GM19324 (cell line): ENCODE data around the gene TACC2.

Experiments used
- ATAC-seq: cut with Tn5 transposase; IDR thresholded peaks from one replicate; pipeline ENCODE4 v1.9.1; 2021; ENCODE audit warnings: mild to moderate bottlenecking, moderate library complexity; ENCODE audit not compliant: unreplicated experiment, low FRiP score

Gene TACC2

DNA sequence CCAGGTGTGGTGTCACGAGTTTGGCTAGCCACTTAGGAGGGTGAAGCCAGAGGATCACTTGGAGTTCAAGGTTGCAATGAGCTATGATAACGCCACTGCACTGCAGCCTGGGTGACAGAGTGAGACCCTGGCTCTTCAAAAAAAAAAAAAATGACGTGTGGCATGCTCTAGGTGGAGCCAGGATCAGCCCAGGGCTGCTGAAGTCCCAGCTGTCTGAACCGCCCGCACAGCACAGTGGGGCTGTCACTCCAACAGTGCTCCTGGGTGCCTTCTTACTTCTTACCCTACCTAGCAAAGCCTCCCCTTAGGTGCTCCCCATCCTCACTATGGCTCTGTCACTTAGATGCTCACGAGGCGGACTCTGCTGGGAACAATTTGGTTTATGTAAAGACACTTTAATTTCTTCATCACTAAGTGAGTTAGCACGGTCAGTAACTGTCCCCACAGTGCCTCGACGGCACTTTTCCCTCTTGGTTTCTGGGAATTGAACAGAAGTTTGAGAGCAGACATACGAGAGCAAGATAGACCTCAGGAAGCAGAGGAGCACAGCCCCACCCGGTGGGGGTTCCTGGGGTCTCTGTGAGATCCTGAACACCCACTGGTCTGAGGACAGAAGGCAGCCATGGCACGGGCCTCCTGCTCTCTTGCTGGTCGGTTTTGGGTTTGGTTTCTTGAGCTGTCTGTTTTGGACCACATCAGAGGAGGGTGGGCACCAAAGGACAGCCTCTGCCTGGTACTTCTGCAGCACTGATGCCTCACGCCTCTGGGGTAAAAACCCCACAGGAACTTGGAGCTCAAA lies 215.9 kb downstream of the TACC2 start:
- ATAC-seq: no peak

DNA sequence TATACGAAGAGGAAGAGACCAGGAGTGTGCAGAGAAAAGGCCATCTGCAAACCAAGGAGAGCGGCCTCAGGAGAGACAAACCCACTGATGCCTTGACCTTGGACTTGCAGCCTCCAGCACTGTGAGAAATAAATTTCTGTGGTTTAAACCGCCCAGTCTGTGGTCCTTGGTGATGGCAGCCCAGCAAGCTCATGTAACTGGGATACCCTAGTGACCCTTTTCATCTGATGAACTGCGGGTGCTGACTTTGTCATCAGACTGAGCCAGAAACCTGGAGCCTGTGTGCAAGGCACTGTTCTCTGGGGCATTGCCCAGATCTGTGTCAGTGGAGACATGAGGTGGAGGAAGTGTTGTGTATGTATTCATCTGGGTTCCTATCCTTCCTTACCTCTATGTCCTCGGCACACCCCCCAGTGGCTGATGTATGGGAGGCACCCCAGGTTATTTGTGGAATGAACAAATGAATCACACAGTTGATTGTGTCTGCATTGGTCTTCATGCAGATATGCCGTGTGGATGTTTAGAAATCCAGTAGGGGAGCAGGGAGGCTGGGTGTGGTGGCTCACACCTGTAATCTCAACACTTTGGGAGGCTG lies 217.6 kb downstream of the TACC2 start:
- ATAC-seq: no peak

DNA sequence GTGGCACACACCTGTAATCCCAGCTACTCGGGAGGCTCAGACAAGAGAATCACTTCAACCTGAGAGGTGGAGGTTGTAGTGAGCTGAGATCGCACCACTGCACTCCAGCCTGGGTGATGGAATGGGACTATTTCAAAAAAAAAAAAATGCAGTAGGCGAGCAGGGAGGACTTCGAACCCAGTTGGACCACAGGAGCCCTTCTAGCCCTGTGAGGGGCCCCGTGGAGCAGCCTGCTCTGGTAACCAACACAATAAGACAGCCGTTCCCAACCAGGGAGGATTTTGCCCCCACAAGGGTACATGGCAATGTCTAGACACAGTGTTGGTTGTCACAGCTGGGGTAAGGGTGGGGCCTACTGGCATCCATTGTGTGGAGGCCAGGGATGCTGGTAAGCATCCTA lies 218.2 kb downstream of the TACC2 start:
- ATAC-seq: no peak

DNA sequence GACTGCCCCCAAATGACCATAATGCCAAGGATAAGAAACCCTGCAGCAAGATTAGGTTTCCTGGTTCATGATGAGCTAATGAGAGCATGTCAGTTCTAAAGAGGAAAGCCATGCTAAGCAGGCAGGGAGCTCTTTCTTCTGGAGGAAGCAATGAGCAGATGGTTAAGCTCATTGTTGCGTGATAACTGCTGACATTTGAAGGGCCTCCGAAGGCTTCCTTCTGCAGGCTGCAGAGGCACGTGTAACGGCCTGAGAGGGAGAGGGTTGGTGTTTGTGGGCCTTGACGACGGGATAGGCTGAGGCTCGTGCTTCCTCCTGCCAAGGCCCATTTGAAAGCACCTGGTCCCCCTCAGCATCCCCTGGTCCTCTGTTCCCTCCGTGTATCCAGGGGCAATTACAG lies 218.6 kb downstream of the TACC2 start:
- no peak for ATAC-seq

DNA sequence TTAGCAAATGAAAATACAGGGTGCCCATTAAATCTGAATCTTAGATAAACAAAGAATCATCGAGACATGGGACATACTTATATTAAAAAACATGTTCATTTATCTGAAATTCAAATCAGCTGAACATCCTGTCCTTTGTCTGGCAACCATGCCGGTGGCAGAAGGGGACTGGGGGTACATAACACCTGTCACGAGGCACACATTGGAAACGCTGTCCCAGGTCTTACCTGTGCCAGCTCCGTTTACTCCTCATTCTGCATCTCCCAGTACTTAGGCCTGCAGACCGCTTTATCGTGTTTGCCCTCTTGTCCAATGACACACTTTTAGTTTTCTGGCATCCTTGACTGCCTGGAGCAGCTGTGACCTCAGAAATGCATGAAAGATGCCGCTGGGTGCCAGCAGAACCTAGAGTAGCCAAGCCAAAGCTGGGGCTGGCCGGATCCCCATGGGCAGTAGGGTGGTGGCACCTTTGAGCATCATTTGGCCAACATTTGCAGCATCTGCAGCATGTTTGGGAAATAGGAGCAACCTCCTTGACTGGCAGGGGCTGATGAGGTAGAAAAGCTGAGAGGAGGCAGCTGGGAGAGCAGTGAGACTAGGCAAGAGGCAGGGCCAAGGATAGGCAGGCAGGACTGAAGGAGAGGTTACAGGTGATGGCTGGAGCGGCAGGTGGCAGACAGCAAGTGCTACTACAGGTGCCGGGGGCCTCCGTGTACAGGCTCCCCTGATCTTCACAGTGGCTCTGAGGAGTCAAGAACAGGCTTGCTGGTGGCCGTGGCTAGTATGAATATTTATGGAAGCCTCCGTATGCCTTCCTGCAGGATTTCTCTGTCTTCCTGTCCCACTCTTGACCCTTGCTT lies 219.8 kb downstream of the TACC2 start:
- ATAC-seq: no peak

DNA sequence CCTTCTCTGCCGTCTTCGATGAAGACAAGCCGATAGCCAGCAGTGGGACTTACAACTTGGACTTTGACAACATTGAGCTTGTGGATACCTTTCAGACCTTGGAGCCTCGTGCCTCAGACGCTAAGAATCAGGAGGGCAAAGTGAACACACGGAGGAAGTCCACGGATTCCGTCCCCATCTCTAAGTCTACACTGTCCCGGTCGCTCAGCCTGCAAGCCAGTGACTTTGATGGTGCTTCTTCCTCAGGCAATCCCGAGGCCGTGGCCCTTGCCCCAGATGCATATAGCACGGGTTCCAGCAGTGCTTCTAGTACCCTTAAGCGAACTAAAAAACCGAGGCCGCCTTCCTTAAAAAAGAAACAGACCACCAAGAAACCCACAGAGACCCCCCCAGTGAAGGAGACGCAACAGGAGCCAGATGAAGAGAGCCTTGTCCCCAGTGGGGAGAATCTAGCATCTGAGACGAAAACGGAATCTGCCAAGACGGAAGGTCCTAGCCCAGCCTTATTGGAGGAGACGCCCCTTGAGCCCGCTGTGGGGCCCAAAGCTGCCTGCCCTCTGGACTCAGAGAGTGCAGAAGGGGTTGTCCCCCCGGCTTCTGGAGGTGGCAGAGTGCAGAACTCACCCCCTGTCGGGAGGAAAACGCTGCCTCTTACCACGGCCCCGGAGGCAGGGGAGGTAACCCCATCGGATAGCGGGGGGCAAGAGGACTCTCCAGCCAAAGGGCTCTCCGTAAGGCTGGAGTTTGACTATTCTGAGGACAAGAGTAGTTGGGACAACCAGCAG lies 221.7 kb downstream of the TACC2 start:
- no peak for ATAC-seq

DNA sequence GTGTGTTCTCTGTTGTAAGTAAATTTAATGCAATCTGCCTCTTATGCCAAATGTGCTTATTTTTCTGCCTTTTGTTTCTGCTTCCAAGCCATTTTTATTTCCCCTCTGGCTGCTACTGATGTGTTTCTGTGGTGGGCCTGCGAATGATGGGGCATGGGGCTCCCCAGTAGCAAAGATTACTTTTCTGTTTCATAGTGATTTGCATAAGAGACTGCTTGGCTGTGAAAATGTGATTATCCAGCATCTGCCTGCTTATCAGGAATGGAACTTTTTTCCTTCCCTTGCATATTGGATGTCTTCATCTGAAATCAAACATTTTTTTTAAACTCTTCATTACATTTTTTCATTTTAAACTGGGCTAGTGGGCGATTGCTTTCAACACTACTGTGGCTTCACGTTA lies 224.4 kb downstream of the TACC2 start:
- no peak for ATAC-seq

DNA sequence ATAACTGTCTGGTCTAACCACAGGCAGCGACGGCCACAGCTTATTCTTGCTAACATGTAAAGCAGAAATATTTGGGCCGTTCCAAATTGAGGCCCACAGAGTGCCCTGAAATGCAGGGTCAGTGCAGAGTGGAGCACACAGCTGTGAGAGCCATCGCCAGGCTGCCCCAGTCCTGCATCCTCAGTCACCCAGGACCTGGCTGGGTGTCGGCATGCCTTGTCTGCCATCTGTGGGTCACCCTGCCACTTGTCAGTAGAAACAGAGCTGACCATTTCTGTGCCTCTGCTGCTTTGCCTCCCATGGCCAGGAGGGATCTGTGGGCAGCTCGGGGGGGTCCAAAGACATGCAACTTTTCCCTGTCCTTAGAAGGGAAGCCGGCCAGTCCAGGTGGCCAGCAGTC lies 224.8 kb downstream of the TACC2 start:
- no peak for ATAC-seq

DNA sequence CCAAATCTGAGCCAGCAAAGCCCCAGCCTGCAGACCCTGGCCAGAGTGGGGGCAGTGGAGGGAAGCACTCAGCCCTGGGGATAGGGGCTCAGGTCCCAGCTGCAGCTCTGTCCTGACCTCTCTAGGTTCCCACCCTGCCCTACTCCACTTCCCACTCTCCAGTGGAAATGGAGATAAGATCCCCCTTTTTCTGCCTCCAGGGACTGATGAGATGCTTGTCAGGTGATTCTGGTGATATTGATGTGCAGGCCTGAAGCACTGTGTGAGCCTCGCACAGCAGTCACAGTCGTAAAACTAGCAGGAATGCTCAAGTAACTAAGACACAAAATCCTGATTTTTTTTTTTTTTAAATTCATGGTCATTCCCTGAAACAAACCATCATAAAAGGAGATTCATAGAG lies 227.1 kb downstream of the TACC2 start:
- no peak for ATAC-seq

DNA sequence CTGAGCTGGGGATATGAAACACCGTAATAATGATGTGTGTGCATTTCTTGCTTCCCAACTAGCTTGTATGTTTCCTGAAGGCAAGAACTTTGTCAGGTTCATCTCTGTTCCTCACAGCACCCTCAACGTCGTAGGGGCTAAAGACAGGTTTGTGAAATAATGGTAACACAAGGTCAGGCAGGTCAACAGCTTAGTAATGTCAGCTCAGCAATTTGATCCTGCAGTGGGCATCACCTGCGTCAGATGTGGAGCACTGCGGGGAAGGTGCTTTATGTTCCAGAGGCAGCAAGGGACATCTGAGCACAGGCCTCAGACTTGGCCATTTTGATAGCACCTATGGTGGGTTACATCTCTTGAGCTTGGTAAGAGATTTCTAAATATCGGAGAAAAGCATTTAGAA lies 230.4 kb downstream of the TACC2 start:
- no peak for ATAC-seq

DNA sequence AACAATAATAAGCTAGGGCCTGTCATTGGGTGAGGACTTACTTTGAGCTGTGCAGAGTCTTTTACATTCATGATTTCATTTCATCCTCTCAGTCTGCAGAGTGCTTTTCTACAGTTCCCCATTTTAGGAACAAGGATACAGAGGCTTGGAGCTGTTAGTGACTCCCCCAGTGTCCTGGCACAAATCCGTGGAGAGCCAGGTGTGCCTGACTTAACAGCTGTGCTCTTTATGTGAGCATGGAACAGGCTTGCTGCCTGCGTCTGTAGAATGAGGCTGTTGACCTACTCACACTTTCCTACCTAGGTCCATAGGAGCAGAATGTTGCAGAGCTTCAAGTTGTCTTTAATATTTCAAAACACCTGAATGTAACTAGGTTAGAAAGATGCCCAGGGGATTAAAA lies 231.8 kb downstream of the TACC2 start:
- no peak for ATAC-seq

DNA sequence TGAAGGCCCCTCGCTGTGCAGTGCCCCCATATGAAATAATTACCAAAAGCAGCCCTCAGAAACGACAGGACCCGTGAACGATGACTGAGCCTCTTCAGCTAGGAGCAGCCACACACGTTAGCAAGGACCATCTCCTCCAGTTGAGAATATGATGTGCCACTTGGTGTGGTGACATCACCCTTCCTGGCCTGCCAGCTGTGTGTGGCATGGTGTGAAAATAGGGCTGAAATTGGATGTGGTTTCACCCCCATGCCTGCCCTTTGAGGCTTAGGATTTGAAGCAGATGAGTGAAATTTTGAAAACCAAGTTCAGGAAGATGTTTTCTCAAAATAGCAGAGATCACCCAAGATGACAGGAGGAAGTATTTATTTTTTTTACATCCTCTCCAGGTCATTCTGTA lies 233.0 kb downstream of the TACC2 start:
- no peak for ATAC-seq

DNA sequence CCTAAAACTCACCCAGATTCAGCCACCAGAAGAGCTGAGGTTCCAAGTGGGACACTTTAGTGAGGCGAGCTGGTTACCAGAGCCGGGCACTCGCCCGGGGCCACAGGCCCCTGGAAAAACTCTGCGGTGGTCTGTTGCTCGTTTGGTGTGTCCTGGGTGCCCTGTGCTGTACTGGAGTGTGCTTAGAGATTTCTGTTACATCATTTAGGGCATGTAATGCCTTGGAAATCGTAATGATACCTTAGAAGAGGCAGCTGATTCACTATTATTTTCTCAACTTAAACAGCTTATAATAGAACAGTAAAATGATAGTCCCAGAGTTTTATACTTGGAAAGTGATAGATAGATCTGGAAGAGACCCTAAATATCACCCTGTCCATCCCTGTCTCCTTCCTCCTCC lies 233.7 kb downstream of the TACC2 start:
- ATAC-seq: no peak

DNA sequence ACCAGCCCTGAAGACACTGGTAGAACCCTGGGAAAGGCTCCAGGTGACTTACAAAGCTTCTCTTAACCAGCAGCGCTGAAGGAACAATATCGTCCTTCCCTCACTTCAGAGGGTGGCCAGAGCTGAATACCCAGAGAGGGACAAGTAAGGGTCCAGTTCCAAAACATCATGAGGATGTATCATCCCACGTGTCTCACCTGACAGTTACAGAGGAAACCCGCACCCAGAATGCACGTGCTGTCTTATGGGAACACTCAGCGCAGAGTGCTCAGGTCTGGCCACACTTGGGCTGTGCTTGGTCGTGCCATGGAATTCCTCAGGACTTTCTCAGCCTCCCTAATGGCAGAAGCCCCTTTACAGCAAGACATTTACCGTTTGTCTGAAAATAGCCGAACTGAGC lies 235.2 kb downstream of the TACC2 start:
- no peak for ATAC-seq

DNA sequence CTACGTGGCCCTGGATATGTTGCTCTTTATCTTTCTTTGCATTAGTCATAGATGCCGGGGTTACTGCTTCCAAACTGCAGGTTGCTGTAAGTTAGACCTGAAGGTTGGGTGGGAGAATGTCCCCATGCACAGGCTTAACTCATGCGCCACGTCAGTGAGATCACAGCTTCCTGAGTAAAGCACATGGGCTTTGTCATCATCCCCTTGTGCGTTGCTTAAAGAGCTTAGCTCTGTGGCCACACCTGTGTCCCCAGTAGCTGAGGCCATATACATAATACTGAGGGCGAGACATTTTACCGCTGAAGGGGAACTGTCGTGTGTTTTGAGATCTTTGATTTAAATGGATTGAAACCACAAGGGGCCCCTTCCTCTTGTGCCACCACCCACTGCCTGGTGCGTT lies 236.4 kb downstream of the TACC2 start:
- ATAC-seq: no peak

DNA sequence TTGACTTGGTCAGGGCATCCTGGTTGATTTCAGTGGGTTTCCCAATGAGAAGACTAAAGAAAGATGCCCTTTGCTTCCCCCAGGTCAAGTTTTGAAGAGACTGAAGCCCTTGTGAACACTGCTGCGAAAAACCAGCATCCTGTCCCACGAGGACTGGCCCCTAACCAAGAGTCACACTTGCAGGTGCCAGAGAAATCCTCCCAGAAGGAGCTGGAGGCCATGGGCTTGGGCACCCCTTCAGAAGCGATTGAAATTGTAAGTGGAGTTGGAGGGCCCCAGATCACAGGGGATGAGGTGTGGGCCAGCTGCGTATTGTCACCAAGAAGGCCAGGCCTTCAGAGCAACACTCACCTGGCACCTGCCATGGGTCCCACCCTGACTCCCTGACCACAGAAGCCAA lies 238.8 kb downstream of the TACC2 start:
- no peak for ATAC-seq

DNA sequence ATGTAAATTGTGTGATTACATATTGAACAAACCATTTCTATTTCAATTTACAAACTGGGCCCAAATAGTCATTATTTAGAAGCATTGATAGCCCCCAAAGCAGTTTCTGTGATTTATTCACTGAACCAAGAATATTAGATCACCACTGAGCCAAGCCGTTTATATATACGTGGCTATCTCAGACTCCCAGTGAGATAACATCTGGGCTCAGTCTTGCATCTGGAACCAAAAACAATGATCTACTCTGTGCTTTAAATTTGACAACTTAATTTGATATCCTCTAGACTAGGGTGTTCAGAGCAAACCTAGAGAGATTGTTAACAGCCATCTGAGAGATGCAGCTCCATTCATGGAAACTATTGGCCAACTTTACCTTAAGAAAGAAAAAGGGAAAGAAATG lies 240.7 kb downstream of the TACC2 start:
- no peak for ATAC-seq

DNA sequence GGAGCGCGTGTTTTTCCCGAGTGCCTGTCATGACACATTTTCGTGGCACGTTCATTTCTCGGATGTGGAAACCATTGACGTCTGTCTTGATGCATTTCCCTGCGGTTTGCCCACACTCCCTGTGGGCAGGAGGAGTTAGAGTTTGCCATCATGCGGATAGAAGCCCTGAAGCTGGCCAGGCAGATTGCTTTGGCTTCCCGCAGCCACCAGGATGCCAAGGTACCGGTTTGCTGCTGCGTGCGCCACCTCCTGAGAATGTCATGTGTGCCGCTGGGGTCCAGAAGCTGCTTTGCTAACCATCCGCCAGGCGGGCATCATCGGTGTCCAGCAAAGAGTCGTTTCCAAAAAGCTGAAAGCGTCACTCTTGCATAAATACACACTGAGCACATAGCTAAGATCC lies 241.3 kb downstream of the TACC2 start:
- ATAC-seq: no peak

DNA sequence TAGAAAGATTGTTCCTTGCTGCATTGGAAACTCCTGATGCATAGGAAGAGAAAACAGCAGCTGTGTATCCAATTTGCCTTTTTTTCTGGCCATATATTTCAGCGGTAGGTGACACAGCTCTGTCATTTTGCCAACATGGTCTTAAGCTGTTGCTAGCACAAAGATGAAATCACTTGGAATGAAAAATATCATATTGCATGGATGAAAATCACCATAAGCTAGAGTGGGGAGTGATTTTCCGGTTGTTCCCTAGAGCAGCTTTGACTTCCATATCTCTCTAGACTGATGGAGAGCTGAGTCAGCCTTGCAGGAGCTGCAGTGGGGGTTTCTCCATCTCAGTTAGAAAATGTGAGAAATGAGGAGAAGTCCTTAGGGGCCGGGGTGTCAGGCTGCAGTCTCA lies 243.8 kb downstream of the TACC2 start:
- no peak for ATAC-seq

DNA sequence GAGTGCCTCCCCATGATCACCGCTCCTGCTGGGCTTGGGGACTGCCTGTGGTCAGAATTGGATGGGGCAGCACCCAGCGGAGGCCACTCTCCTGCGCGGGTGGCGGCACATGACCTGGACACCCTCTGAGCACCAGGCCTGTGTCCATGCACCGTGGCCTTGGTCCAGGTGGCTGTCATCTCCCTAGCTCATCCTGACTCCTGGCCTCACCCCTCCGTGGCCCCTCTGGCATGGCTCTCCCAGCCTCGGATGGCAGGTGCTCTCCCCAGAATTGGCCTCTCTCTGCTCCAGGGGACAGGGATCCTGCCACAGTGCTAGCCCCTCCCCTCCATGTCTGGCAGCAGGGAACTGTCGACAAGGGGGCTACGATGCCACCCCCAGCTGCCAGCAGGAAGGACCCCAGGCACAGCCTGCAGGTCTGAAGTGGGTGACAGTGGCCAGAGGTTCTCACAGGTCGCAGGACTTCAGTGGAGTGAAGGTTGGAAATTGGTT lies 244.9 kb downstream of the TACC2 start:
- no peak for ATAC-seq

DNA sequence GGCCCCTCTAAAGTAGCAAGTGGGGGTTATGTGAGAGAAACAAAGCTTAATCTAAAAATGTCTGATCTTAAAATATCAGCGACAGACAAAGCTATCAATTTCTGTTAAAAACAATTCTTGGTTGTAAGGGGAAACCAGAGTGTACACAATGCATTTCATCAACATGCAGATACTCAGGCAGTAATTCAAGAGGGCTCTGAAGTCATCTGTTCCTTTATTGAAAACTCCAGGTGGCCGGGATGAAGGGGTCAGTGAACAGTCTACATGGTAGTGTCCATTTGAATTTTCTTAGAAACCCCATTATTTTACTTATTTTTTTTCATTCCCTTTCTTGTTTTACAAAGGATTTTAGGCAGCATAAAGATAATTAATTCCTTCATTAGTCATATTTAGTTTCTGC lies 245.5 kb downstream of the TACC2 start:
- ATAC-seq: no peak
